HepG2 (cell line): ENCODE measurements around the gene ZNF275. TPM values are rescaled to one million over a fixed set of nuclear protein-coding genes. Genes with fewer than 3 reads are reported as not detected.

Source experiments
- ATAC-seq: fragments of 200-7000 bp; cut with Tn5 transposase; 3 replicates; pipeline ENCODE4 v1.9.1; 2020; ENCODE audit warnings: mild to moderate bottlenecking, moderate library complexity
- BruUV-seq: library from RNA; stranded (reverse); fragments of 400-500 nt; replicated peaks from 2 replicates; lab custom pipeline; 2021; lab: Mats Ljungman, UMichigan
- CTCF ChIA-PET: fragments of 300-600 bp; formaldehyde crosslinking; extraction: SDS; loops from one replicate; lab custom pipeline; 2021; ENCODE audit warnings: low total read pairs, inconsistent platforms, low intra/inter-chr PET ratio; lab: Yijun Ruan, JAX
- POLR2A ChIA-PET: fragments of 350-600 bp; sonication (Branson Sonifier 250); formaldehyde crosslinking; loops from one replicate; lab custom pipeline; 2020; ENCODE audit warnings: antibody characterized with exemption, inconsistent platforms; lab: Yijun Ruan, JAX
- DNase-seq: peaks from one replicate; pipeline ENCODE4 v3.0.0-alpha.2; 2015; ENCODE audit warnings: low spot score
- FAIRE-seq: peaks from 3 replicates; lab custom pipeline; 2011; peaks lifted over from hg19 to GRCh38; lab: Jason Lieb, UNC
- H2AFZ ChIP-seq: one replicate; pipeline ENCODE4 v1.6.1; 2011; ENCODE audit warnings: low read length, inconsistent platforms
- H3K27ac ChIP-seq: fragments of 300-600 bp; 3 replicates; pipeline ENCODE4 v1.8.0; 2011; ENCODE audit warnings: mixed run types, mild to moderate bottlenecking, mixed read lengths, low read length, inconsistent platforms; ENCODE audit not compliant: insufficient read depth; ENCODE audit errors: extremely low read length
- H3K27me3 ChIP-seq, 2 experiments: fragments of 200-600 bp in 1 of 2; 2 replicates in 1 of 2; 3 replicates in 1 of 2; pipeline versions ENCODE4 v1.6.0 to v1.8.0; 2011; ENCODE audit warnings: low read length in 2 of 2, mild to moderate bottlenecking in 2 of 2, moderate library complexity in 2 of 2, inconsistent platforms in 1 of 2; ENCODE audit not compliant: insufficient read depth in 2 of 2, control insufficient read depth in 1 of 2
- H3K36me3 ChIP-seq, 2 experiments: fragments of 200-600 bp in 1 of 2; replicated peaks in 1 of 2; 2 replicates in 1 of 2; 3 replicates in 1 of 2; pipeline versions ENCODE4 v1.5.1 to v1.8.0; 2011; ENCODE audit warnings: low read length in 2 of 2, inconsistent platforms in 1 of 2; ENCODE audit not compliant: insufficient read depth in 2 of 2, control insufficient read depth in 1 of 2
- H3K4me1 ChIP-seq: 2 replicates; pipeline ENCODE4 v1.5.1; 2012; ENCODE audit warnings: low read length, inconsistent platforms; ENCODE audit not compliant: insufficient read depth
- H3K4me2 ChIP-seq: 2 replicates; pipeline ENCODE4 v1.6.0; 2011; ENCODE audit warnings: low read depth, low read length, inconsistent platforms
- H3K4me3 ChIP-seq, 3 experiments: fragments of 200-600 bp in 1 of 3; sonication (generic), shearing (Covaris generic) in 1 of 3; replicated peaks in 1 of 3; 2 replicates each; pipeline ENCODE4 v1.5.1; 2011 to 2016; ENCODE audit warnings: low read length in 3 of 3, inconsistent platforms in 2 of 3, low read depth in 2 of 3, mild to moderate bottlenecking in 2 of 3, control low read depth in 1 of 3, mixed read lengths in 1 of 3; ENCODE audit not compliant: insufficient read depth in 1 of 3
- H3K79me2 ChIP-seq: one replicate; pipeline ENCODE4 v1.6.1; 2011; ENCODE audit warnings: low read length, inconsistent platforms; ENCODE audit not compliant: insufficient read depth
- H3K9ac ChIP-seq: 2 replicates; pipeline ENCODE4 v1.6.0; 2011; ENCODE audit warnings: mild to moderate bottlenecking, low read depth, low read length, inconsistent platforms; ENCODE audit not compliant: insufficient read depth
- H3K9me3 ChIP-seq: 2 replicates; pipeline ENCODE4 v1.5.1; 2012; ENCODE audit warnings: mild to moderate bottlenecking, low read length
- H4K20me1 ChIP-seq: 2 replicates; pipeline ENCODE4 v1.6.0; 2011; ENCODE audit warnings: inconsistent platforms, mild to moderate bottlenecking, low read length, moderate library complexity; ENCODE audit not compliant: insufficient read depth
- ARNT ChIP-seq: fragments of 450-650 bp; IDR thresholded peaks from 2 replicates; pipeline ENCODE4 v1.6.1; 2017
- RCOR2 ChIP-seq: IDR thresholded peaks from 2 replicates; pipeline ENCODE4 v1.6.1; 2016; ENCODE audit warnings: missing biosample characterization, missing genetic modification reagents
- ZFP1 ChIP-seq: IDR thresholded peaks from 2 replicates; pipeline ENCODE4 v1.6.1; 2016
- ZNF616 ChIP-seq: sonication (generic); formaldehyde crosslinking; IDR thresholded peaks from 2 replicates; pipeline ENCODE4 v1.5.0; 2020; ENCODE audit warnings: low read depth, mild to moderate bottlenecking, missing genetic modification reagents
- WGBS: methylation state at CpG from one replicate; pipeline ENCODE4 v1.1.6; 2017; ENCODE audit warnings: low lambda C conversion rate; 5-methylcytosine and 5-hydroxymethylcytosine counted together
- in situ Hi-C: cut with HindIII; loops from 2 replicates; pipeline ENCODE4 v1.10.0; 2017; ENCODE audit warnings: low pct_unique_long_range_greater_than_20kb; ENCODE audit not compliant: extremely low pct_ligation_motif_present
- intact Hi-C: fragments of 100-400 bp; cut with micrococcal nuclease; formaldehyde crosslinking; loops from one replicate; pipeline ENCODE4 v1.10.0; 2022; ENCODE audit not compliant: unreplicated experiment
- polyA plus RNA-seq, 8 experiments: library from polyadenylated mRNA; depleted of rRNA in 3 of 8; stranded (reverse) in 7 of 8; unstranded in 1 of 8; fragments of >200 nt; fragmentation: Illumina TruSeq in 4 of 8; extraction: Trizol in 4 of 8; gene quantifications; 2 replicates each; pipeline versions ENCODE4 v1.2.1 to v1.2.3, GENCODE V29; 2011 to 2016; ENCODE audit warnings: low read depth in 4 of 8, missing spikeins in 1 of 8, mixed read lengths in 1 of 8; ENCODE audit not compliant: insufficient read depth in 1 of 8
- total RNA-seq, 5 experiments: library from RNA; depleted of rRNA; stranded (reverse); fragments of >200 nt; fragmentation: Illumina TruSeq; extraction: Trizol; gene quantifications; 2 replicates each; pipeline ENCODE4 v1.2.3, GENCODE V29; 2016; ENCODE audit warnings: low read depth in 1 of 5

Gene ZNF275
- total and polyA plus RNA-seq, 2 of the 13 experiments (the other 11 are each of a cell fraction or from before 2014, with no cell fraction given), result 6.4 to 11.8 TPM

DNA sequence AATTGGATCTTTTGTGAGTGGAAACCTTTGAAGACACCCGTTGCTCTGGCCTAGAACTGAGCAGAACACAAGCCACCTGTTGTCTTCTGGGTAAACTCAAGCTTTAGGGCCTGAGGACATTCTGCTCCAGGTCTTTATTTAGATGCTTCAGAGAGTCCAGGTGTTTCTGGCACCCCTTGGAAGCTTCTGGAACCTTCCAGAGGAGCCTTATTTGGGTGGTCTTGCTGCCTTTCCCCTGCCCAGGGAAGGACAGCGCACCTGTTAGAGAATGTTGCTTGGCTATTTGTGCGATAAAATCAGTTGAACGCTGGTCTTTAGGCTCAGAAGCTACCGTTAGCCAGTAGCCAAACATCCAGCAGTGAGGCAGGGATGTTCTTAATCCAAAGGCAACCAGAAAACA lies 3.0 kb downstream of the ZNF275 start:
- ChIA-PET CTCF (no interaction called here), POLR2A (no interaction called here)
- DNase-seq, result no peak
- Histone ChIP-seq H3K36me3 (0 out of 5 replicates have a peak, but pooled peaks cover 0 to 12% of the 10 kb centered on the region in 2 experiments), H3K4me3 (no peak overlapping the region), H3K4me1 (peaks cover 37% of the 10 kb centered on the region), H4K20me1 (peaks cover 3% of the 10 kb centered on the region; the same call in 1 of the 2 replicates), H3K27ac (no peak overlapping the region), H3K4me2 (no peak overlapping the region), H3K9ac (no peak overlapping the region), H3K27me3 (no peaks in the 10 kb centered on the region), H3K9me3 (no peaks in the 10 kb centered on the region), H3K79me2 (peaks cover 12% of the 10 kb centered on the region), H2AFZ (no peak overlapping the region)
- no TSS peak for BruUV-seq
- in situ Hi-C loops, result no loop called here
- no peak for FAIRE-seq
- intact Hi-C loops, result no loop called here
- WGBS, result 100% methylated on average over 1 of the region's 5 CpGs
- no peak for TF ChIP-seq ARNT
- TF ChIP-seq ZFP1, result no peak
- ATAC-seq, result no peak

DNA sequence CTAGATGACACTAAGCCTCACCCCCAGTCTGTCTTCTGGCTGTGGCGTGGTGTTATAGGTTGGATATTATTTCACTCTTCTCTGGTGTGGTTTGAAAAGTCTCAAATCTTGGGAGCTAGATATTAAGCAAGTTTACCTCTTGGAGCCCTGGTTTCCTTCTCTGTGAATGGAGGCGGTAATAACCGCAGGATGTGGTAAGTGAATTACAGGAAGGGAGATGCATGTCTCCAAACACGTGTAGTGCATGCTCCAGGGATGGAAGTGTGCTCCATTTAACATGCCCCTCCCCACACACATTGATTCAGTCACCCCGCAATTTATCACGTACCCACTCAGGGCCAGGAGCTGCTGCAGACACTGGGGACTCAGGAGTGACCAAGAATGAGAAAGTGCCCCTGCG lies 4.9 kb downstream of the ZNF275 start:
- intact Hi-C loops, result no loop called here
- no peak overlapping the region for H3K9ac ChIP-seq
- POLR2A ChIA-PET, result no interaction called here
- no peak overlapping the region for H3K4me3 ChIP-seq
- TF ChIP-seq ZNF616 (CRISPR knock-in tag) (no peak), RCOR2 (CRISPR knock-in tag) (no peak)
- in situ Hi-C loops, result no loop called here
- 100% methylated on average over 5 of the region's 7 CpGs for WGBS
- no peak for FAIRE-seq
- H3K27ac ChIP-seq, result no peak overlapping the region
- no peak for ATAC-seq
- H3K36me3 ChIP-seq, result peaks cover 0 to 17% of the 10 kb centered on the region in 2 experiments; a peak in 1 of 5 replicates
- H3K4me2 ChIP-seq, result no peak overlapping the region
- H3K9me3 ChIP-seq, result no peaks in the 10 kb centered on the region
- DNase-seq, result no peak
- H3K4me1 ChIP-seq, result peaks cover 32% of the 10 kb centered on the region
- peaks cover 3% of the 10 kb centered on the region; the same call in 1 of the 2 replicates for H4K20me1 ChIP-seq
- CTCF ChIA-PET, result no interaction called here
- H2AFZ ChIP-seq, result no peak overlapping the region
- H3K79me2 ChIP-seq, result peaks cover 12% of the 10 kb centered on the region
- H3K27me3 ChIP-seq, result no peaks in the 10 kb centered on the region
- BruUV-seq, result no TSS peak
